HepG2 (cell line): ENCODE data around the gene APOC3. TPM values are rescaled to one million over a fixed set of nuclear protein-coding genes. Genes with fewer than 3 reads are reported as not detected.
A peak's percentile ranks its signal among the peaks of the same experiment; 100 is the strongest.

ENCODE experiments used
- BCLAF1 ChIP-seq: fragments of 450-650 bp; IDR thresholded peaks from 2 replicates; pipeline ENCODE4 v1.6.1; 2017; ENCODE audit warnings: mild to moderate bottlenecking
- FOXM1 ChIP-seq: sonication (generic); formaldehyde crosslinking; IDR thresholded peaks from 2 replicates; pipeline ENCODE4 v1.5.0; 2020; ENCODE audit warnings: missing genetic modification reagents
- ISL2 ChIP-seq: sonication (generic); formaldehyde crosslinking; IDR thresholded peaks from 2 replicates; pipeline ENCODE4 v1.5.0; 2020; ENCODE audit warnings: missing genetic modification reagents
- KAT2B ChIP-seq: fragments of 150-350 bp; IDR thresholded peaks from 2 replicates; pipeline ENCODE4 v1.6.1; 2014; ENCODE audit warnings: low read depth, low read length, borderline replicate concordance
- KDM5A ChIP-seq: fragments of 200-600 bp; sonication (generic); IDR thresholded peaks from 2 replicates; pipeline ENCODE4 v1.7.0; 2018; ENCODE audit warnings: antibody characterized with exemption, mild to moderate bottlenecking, low read length, borderline replicate concordance
- MAFK ChIP-seq, 2 experiments: IDR thresholded peaks in 1 of 2; conservative IDR thresholded peaks in 1 of 2; 2 replicates each; pipeline ENCODE4 v1.6.1; 2011; ENCODE audit warnings: improper control_type of control experiment in 2 of 2, low read length in 2 of 2
- POLR2AphosphoS2 ChIP-seq: IDR thresholded peaks from 2 replicates; pipeline ENCODE4 v1.6.1; 2011; ENCODE audit warnings: low read depth, low read length, improper control_type of control experiment
- TCF7 ChIP-seq: sonication (generic); IDR thresholded peaks from 2 replicates; pipeline ENCODE4 v1.6.1; 2016; ENCODE audit warnings: antibody characterized with exemption, low read depth
- XBP1 ChIP-seq: sonication (generic); formaldehyde crosslinking; IDR thresholded peaks from 2 replicates; pipeline ENCODE4 v1.5.0; 2020; ENCODE audit warnings: missing genetic modification reagents
- ZFYVE20 ChIP-seq: sonication (generic); formaldehyde crosslinking; IDR thresholded peaks from 2 replicates; pipeline ENCODE4 v1.8.0; 2023; ENCODE audit warnings: low read depth, mild to moderate bottlenecking, moderate library complexity, missing genetic modification reagents, borderline replicate concordance
- ZNF225 ChIP-seq: sonication (generic); formaldehyde crosslinking; IDR thresholded peaks from 2 replicates; pipeline ENCODE4 v1.4.0; 2020; ENCODE audit warnings: mild to moderate bottlenecking, missing genetic modification reagents
- ZNF235 ChIP-seq: sonication (generic); formaldehyde crosslinking; IDR thresholded peaks from 2 replicates; pipeline ENCODE4 v1.8.1; 2023; ENCODE audit warnings: mild to moderate bottlenecking, missing genetic modification reagents, borderline replicate concordance
- ZNF496 ChIP-seq: sonication (generic); formaldehyde crosslinking; IDR thresholded peaks from 2 replicates; pipeline ENCODE4 v1.8.1; 2023; ENCODE audit warnings: mild to moderate bottlenecking, moderate library complexity, missing genetic modification reagents; ENCODE audit not compliant: insufficient replicate concordance
- ZNF552 ChIP-seq: sonication (generic); formaldehyde crosslinking; IDR thresholded peaks from 2 replicates; pipeline ENCODE4 v1.9.0; 2022; ENCODE audit warnings: missing genetic modification reagents, mild to moderate bottlenecking, borderline replicate concordance
- ZNF563 ChIP-seq: sonication (generic); formaldehyde crosslinking; IDR thresholded peaks from 2 replicates; pipeline ENCODE4 v1.8.0; 2022; ENCODE audit warnings: mild to moderate bottlenecking, moderate library complexity, missing genetic modification reagents
- polyA plus RNA-seq, 8 experiments: library from polyadenylated mRNA; depleted of rRNA in 3 of 8; stranded (reverse) in 7 of 8; unstranded in 1 of 8; fragments of >200 nt; fragmentation: Illumina TruSeq in 4 of 8; extraction: Trizol in 4 of 8; gene quantifications; 2 replicates each; pipeline versions ENCODE4 v1.2.1 to v1.2.3, GENCODE V29; 2011 to 2016; ENCODE audit warnings: low read depth in 4 of 8, missing spikeins in 1 of 8, mixed read lengths in 1 of 8; ENCODE audit not compliant: insufficient read depth in 1 of 8
- total RNA-seq, 5 experiments: library from RNA; depleted of rRNA; stranded (reverse); fragments of >200 nt; fragmentation: Illumina TruSeq; extraction: Trizol; gene quantifications; 2 replicates each; pipeline ENCODE4 v1.2.3, GENCODE V29; 2016; ENCODE audit warnings: low read depth in 1 of 5
- TF ChIP-seq, protein P1 (sequence below): sonication (generic); formaldehyde crosslinking; IDR thresholded peaks from 2 replicates; pipeline ENCODE4 v1.5.1; 2020; ENCODE audit warnings: mild to moderate bottlenecking, missing genetic modification reagents
- TF ChIP-seq, protein P2 (sequence below): sonication (generic); formaldehyde crosslinking; IDR thresholded peaks from 2 replicates; pipeline ENCODE4 v1.4.0; 2020; ENCODE audit warnings: mild to moderate bottlenecking, missing genetic modification reagents

APOC3 gene
- total and polyA plus RNA-seq, 2 of the 13 experiments (the other 11 are each of a cell fraction or from before 2014, with no cell fraction given) = 314 to 687 TPM

- TF ChIP-seq BCLAF1 (no peak), MAFK (conservative IDR thresholded peaks at IDR 0.05 in 1 of 2, IDR thresholded peaks at IDR 0.05 in 1 of 2; ENCODE audit: low read length in 2 of 2) (no peak), XBP1 (CRISPR knock-in tag) (no peak), TCF7 (no peak), FOXM1 (CRISPR knock-in tag) (no peak), ISL2 (CRISPR knock-in tag) (peak; percentile 41; the same call in 1 of the 2 replicates), ZNF496 (CRISPR knock-in tag) (no peak), KAT2B (no peak), ZNF563 (CRISPR knock-in tag) (peak; percentile 66), ZNF225 (CRISPR knock-in tag) (no peak), ZNF552 (CRISPR knock-in tag) (no peak), ZNF235 (CRISPR knock-in tag) (no peak; the same call in none of the 2 replicates), POLR2AphosphoS2 (peak; percentile 65; the same call in 1 of the 2 replicates), KDM5A (no peak), ZFYVE20 (CRISPR knock-in tag) (no peak)
- TF ChIP-seq, protein P1, sequence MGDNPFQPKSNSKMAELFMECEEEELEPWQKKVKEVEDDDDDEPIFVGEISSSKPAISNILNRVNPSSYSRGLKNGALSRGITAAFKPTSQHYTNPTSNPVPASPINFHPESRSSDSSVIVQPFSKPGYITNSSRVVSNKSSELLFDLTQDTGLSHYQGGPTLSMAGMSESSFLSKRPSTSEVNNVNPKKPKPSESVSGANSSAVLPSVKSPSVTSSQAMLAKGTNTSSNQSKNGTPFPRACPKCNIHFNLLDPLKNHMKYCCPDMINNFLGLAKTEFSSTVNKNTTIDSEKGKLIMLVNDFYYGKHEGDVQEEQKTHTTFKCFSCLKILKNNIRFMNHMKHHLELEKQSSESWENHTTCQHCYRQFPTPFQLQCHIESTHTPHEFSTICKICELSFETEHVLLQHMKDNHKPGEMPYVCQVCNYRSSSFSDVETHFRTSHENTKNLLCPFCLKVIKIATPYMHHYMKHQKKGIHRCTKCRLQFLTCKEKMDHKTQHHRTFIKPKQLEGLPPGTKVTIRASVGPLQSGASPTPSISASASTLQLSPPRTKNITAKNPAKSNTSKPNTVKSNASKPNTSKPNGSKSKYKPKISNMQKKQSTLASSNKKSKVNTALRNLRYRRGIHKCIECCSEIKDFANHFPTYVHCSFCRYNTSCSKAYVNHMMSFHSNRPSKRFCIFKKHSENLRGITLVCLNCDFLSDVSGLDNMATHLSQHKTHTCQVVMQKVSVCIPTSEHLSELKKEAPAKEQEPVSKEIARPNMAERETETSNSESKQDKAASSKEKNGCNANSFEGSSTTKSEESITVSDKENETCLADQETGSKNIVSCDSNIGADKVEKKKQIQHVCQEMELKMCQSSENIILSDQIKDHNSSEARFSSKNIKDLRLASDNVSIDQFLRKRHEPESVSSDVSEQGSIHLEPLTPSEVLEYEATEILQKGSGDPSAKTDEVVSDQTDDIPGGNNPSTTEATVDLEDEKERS (CRISPR knock-in tag) = no peak
- TF ChIP-seq, protein P2, sequence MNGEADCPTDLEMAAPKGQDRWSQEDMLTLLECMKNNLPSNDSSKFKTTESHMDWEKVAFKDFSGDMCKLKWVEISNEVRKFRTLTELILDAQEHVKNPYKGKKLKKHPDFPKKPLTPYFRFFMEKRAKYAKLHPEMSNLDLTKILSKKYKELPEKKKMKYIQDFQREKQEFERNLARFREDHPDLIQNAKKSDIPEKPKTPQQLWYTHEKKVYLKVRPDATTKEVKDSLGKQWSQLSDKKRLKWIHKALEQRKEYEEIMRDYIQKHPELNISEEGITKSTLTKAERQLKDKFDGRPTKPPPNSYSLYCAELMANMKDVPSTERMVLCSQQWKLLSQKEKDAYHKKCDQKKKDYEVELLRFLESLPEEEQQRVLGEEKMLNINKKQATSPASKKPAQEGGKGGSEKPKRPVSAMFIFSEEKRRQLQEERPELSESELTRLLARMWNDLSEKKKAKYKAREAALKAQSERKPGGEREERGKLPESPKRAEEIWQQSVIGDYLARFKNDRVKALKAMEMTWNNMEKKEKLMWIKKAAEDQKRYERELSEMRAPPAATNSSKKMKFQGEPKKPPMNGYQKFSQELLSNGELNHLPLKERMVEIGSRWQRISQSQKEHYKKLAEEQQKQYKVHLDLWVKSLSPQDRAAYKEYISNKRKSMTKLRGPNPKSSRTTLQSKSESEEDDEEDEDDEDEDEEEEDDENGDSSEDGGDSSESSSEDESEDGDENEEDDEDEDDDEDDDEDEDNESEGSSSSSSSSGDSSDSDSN (CRISPR knock-in tag) = no peak
Measured at GRCh38 chr11:116829525-116830183, at the start of gene APOC3 (continued).
